H1 (cell line): ENCODE results near the gene DIP2C. TPM values are rescaled to one million over a fixed set of nuclear protein-coding genes. Genes with fewer than 3 reads are reported as not detected.

Experiments used
- CTCF ChIA-PET: fragments of 300-600 bp; sonication (Branson Sonifier 250); formaldehyde crosslinking; loops from one replicate; lab custom pipeline; 2021; ENCODE audit not compliant: partially characterized antibody; lab: Charles Lee
- POLR2A ChIA-PET: fragments of 300-600 bp; sonication (Branson Sonifier 250); formaldehyde crosslinking; loops from one replicate; lab custom pipeline; 2021; ENCODE audit warnings: inconsistent platforms; ENCODE audit not compliant: partially characterized antibody; lab: Charles Lee
- DNase-seq, 2 experiments: peaks; one replicate each; pipeline versions ENCODE4 v3.0.0 to v3.0.0-alpha.2; 2010 to 2022; ENCODE audit warnings: low spot score in 2 of 2, low read depth in 1 of 2, mixed read lengths in 1 of 2
- FAIRE-seq: peaks from 2 replicates; lab custom pipeline; 2011; peaks lifted over from hg19 to GRCh38; lab: Jason Lieb, UNC
- H2AFZ ChIP-seq: 2 replicates; pipeline ENCODE4 v1.8.1; 2012; ENCODE audit warnings: low read length, inconsistent platforms
- H2AK5ac ChIP-seq: 2 replicates; pipeline ENCODE4 v1.6.1; 2013; ENCODE audit warnings: low read depth, low read length
- H2BK120ac ChIP-seq: replicated peaks from 2 replicates; pipeline ENCODE3; 2013; ENCODE audit warnings: low read depth, low read length, inconsistent platforms
- H2BK12ac ChIP-seq: 2 replicates; pipeline ENCODE4 v1.6.1; 2013; ENCODE audit warnings: low read depth, low read length
- H2BK15ac ChIP-seq: 2 replicates; pipeline ENCODE4 v1.6.1; 2013; ENCODE audit warnings: low read length
- H2BK20ac ChIP-seq: 2 replicates; pipeline ENCODE4 v1.6.1; 2013; ENCODE audit warnings: low read length
- H2BK5ac ChIP-seq: 2 replicates; pipeline ENCODE4 v1.6.1; 2013; ENCODE audit warnings: low read depth, low read length
- H3K14ac ChIP-seq: 2 replicates; pipeline ENCODE4 v1.6.1; 2013; ENCODE audit warnings: inconsistent platforms; ENCODE audit not compliant: insufficient read length
- H3K18ac ChIP-seq: 2 replicates; pipeline ENCODE4 v1.6.1; 2013; ENCODE audit warnings: low read length; ENCODE audit errors: extremely low read depth
- H3K23ac ChIP-seq: 2 replicates; pipeline ENCODE4 v1.6.1; 2013; ENCODE audit warnings: inconsistent platforms; ENCODE audit not compliant: insufficient read length
- H3K23me2 ChIP-seq: 2 replicates; pipeline ENCODE4 v1.6.1; 2013; ENCODE audit warnings: low read depth, low read length
- H3K27ac ChIP-seq: 2 replicates; pipeline ENCODE4 v1.6.1; 2011; ENCODE audit warnings: low read depth, low read length, inconsistent platforms
- H3K27me3 ChIP-seq, 4 experiments: replicated peaks in 1 of 4; 1 replicate in 1 of 4; 2 replicates in 3 of 4; pipeline versions ENCODE4 v1.6.1 to v1.8.1; 2011 to 2013; ENCODE audit warnings: low read length in 3 of 4, mild to moderate bottlenecking in 3 of 4, inconsistent platforms in 2 of 4, mixed read lengths in 2 of 4, moderate library complexity in 1 of 4; ENCODE audit not compliant: control insufficient read depth in 3 of 4, insufficient read depth in 3 of 4; ENCODE audit errors: extremely low read depth in 1 of 4
- H3K36me3 ChIP-seq, 4 experiments: 2 replicates each; pipeline versions ENCODE4 v1.6.1 to v1.8.1; 2011 to 2013; ENCODE audit warnings: mild to moderate bottlenecking in 4 of 4, low read length in 3 of 4, moderate library complexity in 2 of 4, control low read depth in 1 of 4, inconsistent platforms in 1 of 4; ENCODE audit not compliant: insufficient read depth in 4 of 4, control insufficient read depth in 2 of 4
- H3K4ac ChIP-seq: replicated peaks from 2 replicates; pipeline ENCODE3; 2013; ENCODE audit warnings: low read length, low read depth, mixed read lengths, inconsistent platforms; ENCODE audit not compliant: insufficient read length
- H3K4me1 ChIP-seq, 4 experiments: replicated peaks in 1 of 4; 1 replicate in 1 of 4; 2 replicates in 3 of 4; pipeline versions ENCODE4 v1.6.1 to v1.8.1; 2011 to 2013; ENCODE audit warnings: low read length in 3 of 4, inconsistent platforms in 2 of 4, mixed read lengths in 1 of 4; ENCODE audit not compliant: insufficient read depth in 4 of 4, control insufficient read depth in 3 of 4
- H3K4me2 ChIP-seq, 2 experiments: 2 replicates each; pipeline versions ENCODE4 v1.6.1 to v1.8.1; 2011 to 2013; ENCODE audit warnings: low read depth in 2 of 2, low read length in 2 of 2, control low read depth in 1 of 2, inconsistent platforms in 1 of 2, mild to moderate bottlenecking in 1 of 2; ENCODE audit not compliant: insufficient read depth in 1 of 2
- H3K4me3 ChIP-seq, 4 experiments: fragments of 200-600, 300-600 bp in 1 of 4; sonication (generic), shearing (Covaris generic), sonication (Bioruptor Twin) in 1 of 4; 2 replicates each; pipeline versions ENCODE4 v1.5.1 to v1.8.1; 2011 to 2016; ENCODE audit warnings: low read length in 4 of 4, low read depth in 3 of 4, control low read depth in 2 of 4, inconsistent platforms in 2 of 4, mild to moderate bottlenecking in 2 of 4, mixed read lengths in 1 of 4, moderate library complexity in 1 of 4; ENCODE audit not compliant: insufficient read depth in 2 of 4; ENCODE audit errors: extremely low read depth in 1 of 4
- H3K56ac ChIP-seq: replicated peaks from 2 replicates; pipeline ENCODE3; 2013; ENCODE audit warnings: low read depth, mild to moderate bottlenecking, mixed read lengths, low read length, inconsistent platforms; ENCODE audit not compliant: insufficient read length
- H3K79me1 ChIP-seq: 2 replicates; pipeline ENCODE4 v1.6.1; 2013; ENCODE audit warnings: low read depth, low read length, control low read depth
- H3K79me2 ChIP-seq, 2 experiments: 2 replicates each; pipeline versions ENCODE4 v1.6.1 to v1.8.1; 2012 to 2013; ENCODE audit warnings: low read length in 2 of 2, mild to moderate bottlenecking in 2 of 2, inconsistent platforms in 1 of 2; ENCODE audit not compliant: insufficient read depth in 2 of 2, control insufficient read depth in 1 of 2
- H3K9ac ChIP-seq, 4 experiments: replicated peaks in 1 of 4; 1 replicate in 1 of 4; 2 replicates in 3 of 4; pipeline versions ENCODE4 v1.6.1 to v1.8.1; 2011 to 2013; ENCODE audit warnings: low read depth in 3 of 4, low read length in 3 of 4, control low read depth in 2 of 4, mild to moderate bottlenecking in 2 of 4, moderate library complexity in 2 of 4, inconsistent platforms in 1 of 4; ENCODE audit errors: extremely low read depth in 1 of 4
- H3K9me3 ChIP-seq, 2 experiments: 2 replicates each; pipeline versions ENCODE4 v1.6.1 to v1.8.1; 2012 to 2013; ENCODE audit warnings: mild to moderate bottlenecking in 2 of 2, moderate library complexity in 2 of 2, control low read depth in 1 of 2, inconsistent platforms in 1 of 2, low read depth in 1 of 2, low read length in 1 of 2, mixed read lengths in 1 of 2; ENCODE audit not compliant: insufficient read depth in 2 of 2
- H4K20me1 ChIP-seq, 2 experiments: replicated peaks in 1 of 2; 2 replicates each; pipeline versions ENCODE3 to v1.8.1; 2011 to 2013; ENCODE audit warnings: inconsistent platforms in 2 of 2, low read length in 2 of 2, mild to moderate bottlenecking in 1 of 2; ENCODE audit not compliant: insufficient read depth in 2 of 2, control insufficient read depth in 1 of 2
- H4K5ac ChIP-seq: 2 replicates; pipeline ENCODE4 v1.6.1; 2013; ENCODE audit warnings: low read length, low read depth, mixed read lengths, inconsistent platforms; ENCODE audit not compliant: insufficient read length
- H4K8ac ChIP-seq: 2 replicates; pipeline ENCODE4 v1.8.0; 2013; ENCODE audit warnings: mild to moderate bottlenecking, moderate library complexity, low read length, inconsistent platforms; ENCODE audit not compliant: insufficient read depth; ENCODE audit errors: extremely low read depth
- H4K91ac ChIP-seq: replicated peaks from 2 replicates; pipeline ENCODE3; 2013; ENCODE audit warnings: low read length, mixed read lengths, inconsistent platforms; ENCODE audit not compliant: insufficient read length
- ATF3 ChIP-seq: IDR thresholded peaks from 2 replicates; pipeline ENCODE4 v1.6.1; 2011; ENCODE audit warnings: low read depth, mild to moderate bottlenecking, low read length; ENCODE audit not compliant: insufficient read depth
- CHD1 ChIP-seq: IDR thresholded peaks from 2 replicates; pipeline ENCODE4 v1.6.1; 2012; ENCODE audit warnings: low read depth, low read length, improper control_type of control experiment
- CREB1 ChIP-seq: IDR thresholded peaks from 2 replicates; pipeline ENCODE4 v1.6.1; 2012; ENCODE audit warnings: inconsistent platforms
- KDM4A ChIP-seq: IDR thresholded peaks from one replicate; pipeline ENCODE4 v1.7.1; 2012; ENCODE audit warnings: low read depth, mild to moderate bottlenecking, moderate library complexity, low read length, inconsistent platforms; ENCODE audit not compliant: severe bottlenecking
- POLR2AphosphoS5 ChIP-seq: IDR thresholded peaks from 2 replicates; pipeline ENCODE4 v1.6.1; 2011; ENCODE audit warnings: low read depth, low read length
- SP1 ChIP-seq: IDR thresholded peaks from 2 replicates; pipeline ENCODE4 v1.6.1; 2011; ENCODE audit warnings: low read depth, low read length
- SP4 ChIP-seq: IDR thresholded peaks from 2 replicates; pipeline ENCODE4 v1.6.1; 2012; ENCODE audit warnings: low read length, inconsistent platforms
- TCF12 ChIP-seq: IDR thresholded peaks from 2 replicates; pipeline ENCODE4 v1.6.1; 2011; ENCODE audit warnings: low read depth, mild to moderate bottlenecking, low read length
- WGBS, 2 experiments: shearing (Covaris generic) in 1 of 2; methylation state at CpG; one replicate each; pipeline versions ENCODE4 v1.1.6 to v1.1.7; 2013 to 2015; ENCODE audit warnings: low lambda C conversion rate in 2 of 2, mixed read lengths in 2 of 2, inconsistent platforms in 1 of 2, low coverage in 1 of 2, missing lambda C conversion rate in 1 of 2; ENCODE audit not compliant: insufficient replicate concordance in 2 of 2, insufficient coverage in 1 of 2, insufficient read length in 1 of 2; ENCODE audit errors: extremely low coverage in 1 of 2, missing lambda C conversion rate in 1 of 2; 5-methylcytosine and 5-hydroxymethylcytosine counted together
- polyA plus RNA-seq, 7 experiments: library from polyadenylated mRNA; depleted of rRNA in 3 of 7; stranded (reverse) in 5 of 7; unstranded in 2 of 7; fragments of >200 nt in 5 of 7; fragments of 200-250 nt in 2 of 7; gene quantifications; 1 replicate in 5 of 7; 2 replicates in 1 of 7; 4 replicates in 1 of 7; pipeline versions ENCODE4 v1.2.1 to v1.2.3, GENCODE V29; 2011 to 2013; ENCODE audit warnings: missing spikeins in 2 of 7, mixed read lengths in 2 of 7
- total RNA-seq: library from RNA; stranded (reverse); fragmentation: NEBNext Ultra II Directional; extraction: Animal tissue kit (Norgen Biotek cat#: 25700); gene quantifications from 2 replicates; pipeline ENCODE4 v1.2.1, GENCODE V29; 2021

Gene DIP2C
- total and polyA plus RNA-seq, 2 of the 8 experiments (the other 6 are each of a cell fraction or from before 2014, with no cell fraction given) = 3.8 to 9.3 TPM

GRCh38 chr10:581776-582330 is 107.6 kb downstream of the DIP2C start:
- no peak overlapping the region for H3K56ac ChIP-seq
- H4K91ac ChIP-seq = no peak overlapping the region
- H2BK120ac ChIP-seq = no peak overlapping the region
- no peak overlapping the region for H3K14ac ChIP-seq
- H4K20me1 ChIP-seq = peaks cover 7 to 9% of the 10 kb centered on the region in 2 experiments
- CTCF ChIA-PET = interaction anchor here (0.7 to 1.5 kb wide), 3 partner anchors 25 to 242 kb away, joined by 3 to 4 read pairs (median 3); no protein-coding TSS in a partner anchor
- POLR2A ChIA-PET = no interaction called here
- peaks cover 12 to 32% of the 10 kb centered on the region in 2 experiments; a peak in 3 of 4 replicates for H3K79me2 ChIP-seq
- no peak overlapping the region for H3K27ac ChIP-seq
- H3K4ac ChIP-seq = no peak overlapping the region
- peaks cover 0 to 9% of the 10 kb centered on the region in 2 experiments; a peak in 1 of 4 replicates for H3K9me3 ChIP-seq
- H3K4me2 ChIP-seq = no peak overlapping the region
- H3K23me2 ChIP-seq = no peaks in the 10 kb centered on the region
- H4K5ac ChIP-seq = no peak overlapping the region
- no peak overlapping the region for H2BK12ac ChIP-seq
- no peaks in the 10 kb centered on the region; a peak in 1 of 7 replicates for H3K4me1 ChIP-seq
- TF ChIP-seq ATF3 (no peak), CHD1 (no peak), CREB1 (no peak), SP4 (no peak), TCF12 (no peak), SP1 (no peak), POLR2AphosphoS5 (no peak), KDM4A (no peak)
- no peak overlapping the region for H3K23ac ChIP-seq
- H3K36me3 ChIP-seq = no peaks in the 10 kb centered on the region; a peak in 1 of 8 replicates
- FAIRE-seq = no peak
- no peak overlapping the region for H2AK5ac ChIP-seq
- no peak overlapping the region for H2BK20ac ChIP-seq
- H3K4me3 ChIP-seq = no peak overlapping the region
- no peak for DNase-seq
- H3K18ac ChIP-seq = no peak overlapping the region
- H2BK15ac ChIP-seq = no peak overlapping the region
- no peak overlapping the region for H2BK5ac ChIP-seq
- WGBS, 2 experiments = 90% methylated on average over 14 of the region's 14 CpGs; no CpG with 5 or more reads in 1 of the 2 experiments
- H3K9ac ChIP-seq = no peak overlapping the region
- no peaks in the 10 kb centered on the region; the same call in 1 of the 2 replicates for H3K79me1 ChIP-seq
- H4K8ac ChIP-seq = no peak overlapping the region
- H2AFZ ChIP-seq = no peak overlapping the region
- no peaks in the 10 kb centered on the region for H3K27me3 ChIP-seq
